NCI-H2196 (cell line): ENCODE results near the gene HTD2.
A peak's percentile ranks its signal among the peaks of the same experiment; 100 is the strongest.
"Not testable (repeated sequence)": the region's sequence is repeated elsewhere in the genome, so short reads cannot be mapped to it uniquely, and the experiment has no call there.

Source experiments
- DNase-seq: peaks from one replicate; lab custom pipeline; 2025; ENCODE audit not compliant: unreplicated experiment; lab: John Stamatoyannopoulos, UW

The HTD2 gene

GRCh38 chr3:58305882-58306711 lies at the start of gene HTD2, which contains the start of gene RPP14:
Gene HTD2 (plus strand): TSS chr3:58306520. CDS start chr3:58317614, 11,094 bp downstream.
Gene RPP14 (plus strand): TSS chr3:58306245. CDS start chr3:58310330, 4,085 bp downstream.
- peak; percentile 88 for DNase-seq

- DNase-seq: no peak
Measured at GRCh38 chr3:58258392-58259055, 47.8 kb upstream of the HTD2 start.

- DNase-seq: no peak
Measured at GRCh38 chr3:58260261-58260731, 46.0 kb upstream of the HTD2 start.

- no peak for DNase-seq
Measured at GRCh38 chr3:58260733-58261132, 45.6 kb upstream of the HTD2 start.

GRCh38 chr3:58261954-58262666 lies 44.2 kb upstream of the HTD2 start:
- DNase-seq: no peak

- no peak for DNase-seq
Measured at GRCh38 chr3:58266577-58266976, 39.7 kb upstream of the HTD2 start.

- DNase-seq: not testable (repeated sequence)
Measured at GRCh38 chr3:58267543-58267942, 38.8 kb upstream of the HTD2 start.

GRCh38 chr3:58269356-58269755 lies 37.0 kb upstream of the HTD2 start:
- DNase-seq: no peak

- no peak for DNase-seq
Measured at GRCh38 chr3:58270485-58270884, 35.8 kb upstream of the HTD2 start.

GRCh38 chr3:58271901-58272501 lies 34.3 kb upstream of the HTD2 start:
- DNase-seq: no peak

GRCh38 chr3:58272891-58273290 lies 33.4 kb upstream of the HTD2 start:
- DNase-seq: no peak

GRCh38 chr3:58273362-58273761 lies 33.0 kb upstream of the HTD2 start:
- not testable (repeated sequence) for DNase-seq

- no peak for DNase-seq
Measured at GRCh38 chr3:58274027-58274614, 32.2 kb upstream of the HTD2 start.

GRCh38 chr3:58281069-58281468 lies 25.3 kb upstream of the HTD2 start:
- no peak for DNase-seq

- no peak for DNase-seq
Measured at GRCh38 chr3:58285334-58285733, 21.0 kb upstream of the HTD2 start.

- no peak for DNase-seq
Measured at GRCh38 chr3:58287354-58287753, 19.0 kb upstream of the HTD2 start.

GRCh38 chr3:58288011-58288728 lies 18.1 kb upstream of the HTD2 start:
- no peak for DNase-seq

GRCh38 chr3:58288964-58289613 lies 17.2 kb upstream of the HTD2 start:
- DNase-seq: not testable (repeated sequence)

GRCh38 chr3:58290446-58290845 lies 15.9 kb upstream of the HTD2 start:
- not testable (repeated sequence) for DNase-seq
